ENCODE data around the gene MVB12B.

Gene MVB12B

DNA sequence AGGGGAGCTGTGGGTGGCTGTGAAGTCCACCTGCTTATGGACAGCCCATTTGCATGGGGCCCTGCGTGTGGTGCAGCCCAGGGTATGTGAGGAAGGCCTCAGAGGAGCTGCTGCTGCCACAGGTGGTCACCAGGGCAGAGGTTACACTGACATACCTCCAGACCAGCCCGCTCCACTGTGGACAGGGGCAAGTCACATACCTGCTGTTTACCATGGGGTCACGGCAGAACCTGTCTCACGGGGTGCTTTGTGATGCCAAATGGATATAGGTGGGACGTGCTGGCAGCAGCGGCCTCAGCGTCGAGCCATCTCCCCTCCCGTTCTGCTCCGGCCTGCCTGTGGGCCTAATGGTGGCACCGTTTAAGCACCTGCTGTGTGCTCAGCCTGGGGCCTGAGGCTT, 159.6 kb downstream of the MVB12B start:
- Histone ChIP-seq H3K4me2 (ENCODE audit: low read length) (no peak overlapping the region), H3K79me1 (ENCODE audit: low read length) (no peaks in the 10 kb centered on the region), H3K36me3 (ENCODE audit: control insufficient read depth in 1 of 2, insufficient read depth in 2 of 2, low read length in 2 of 2) (peaks cover 11 to 14% of the 10 kb centered on the region in 2 experiments), H3K4ac (ENCODE audit: low read depth, low read length) (no peak overlapping the region), H4K8ac (ENCODE audit: low read depth, low read length) (no peak overlapping the region), H3K79me2 (ENCODE audit: control insufficient read depth, insufficient read depth, low read length, poor library complexity) (no peaks in the 10 kb centered on the region), H3K27ac (ENCODE audit: low read depth, low read length) (no peak overlapping the region), H2BK12ac (ENCODE audit: low read length) (no peak overlapping the region), H3K9ac (ENCODE audit: low read length) (no peak overlapping the region), H2AK5ac (ENCODE audit: low read length) (no peak overlapping the region), H3K4me3 (ENCODE audit: low read depth, low read length) (peak overlapping the region; percentile 18), H4K12ac (ENCODE audit: low read depth, low read length) (no peak overlapping the region), H4K91ac (ENCODE audit: low read depth, low read length) (no peak overlapping the region), H3K9me3 (ENCODE audit: insufficient read depth, low read depth, low read length) (no peaks in the 10 kb centered on the region), H3K18ac (ENCODE audit: low read length) (no peak overlapping the region), H3K27me3 (ENCODE audit: insufficient read depth, low read length) (no peaks in the 10 kb centered on the region), H3K4me1 (ENCODE audit: control insufficient read depth in 1 of 2, insufficient read depth in 2 of 2, low read length in 2 of 2) (peaks cover 4 to 8% of the 10 kb centered on the region in 2 experiments), H2BK120ac (ENCODE audit: insufficient read depth, low read length, poor library complexity) (no peak overlapping the region), H2AFZ (ENCODE audit: insufficient read depth, low read length, poor library complexity) (no peak overlapping the region), H3K14ac (ENCODE audit: low read length) (no peak overlapping the region), H3K23ac (ENCODE audit: low read length) (no peak overlapping the region), H2BK5ac (ENCODE audit: low read depth, low read length, poor library complexity) (no peak overlapping the region)
- no peak for DNase-seq
- no CpG with 5 or more reads among the region's 11 CpGs for WGBS (ENCODE audit: extremely low coverage, insufficient coverage, insufficient read length)

GRCh38 chr9:126487856-126488255, 161.2 kb downstream of the MVB12B start:
- H3K14ac ChIP-seq (ENCODE audit: low read length) = no peak overlapping the region
- no peak overlapping the region for H3K4me3 ChIP-seq (ENCODE audit: low read depth, low read length)
- no peak overlapping the region for H2BK5ac ChIP-seq (ENCODE audit: low read depth, low read length, poor library complexity)
- H2AFZ ChIP-seq (ENCODE audit: insufficient read depth, low read length, poor library complexity) = no peak overlapping the region
- no peak for DNase-seq
- H3K79me1 ChIP-seq (ENCODE audit: low read length) = no peaks in the 10 kb centered on the region
- no peak overlapping the region for H3K27ac ChIP-seq (ENCODE audit: low read depth, low read length)
- peaks cover 1 to 2% of the 10 kb centered on the region in 2 experiments for H3K4me1 ChIP-seq (ENCODE audit: control insufficient read depth in 1 of 2, insufficient read depth in 2 of 2, low read length in 2 of 2)
- H3K4me2 ChIP-seq (ENCODE audit: low read length) = no peak overlapping the region
- no peak overlapping the region for H4K12ac ChIP-seq (ENCODE audit: low read depth, low read length)
- no CpG with 5 or more reads among the region's 12 CpGs for WGBS (ENCODE audit: extremely low coverage, insufficient coverage, insufficient read length)
- H3K9ac ChIP-seq (ENCODE audit: low read length) = no peak overlapping the region
- no peaks in the 10 kb centered on the region for H3K27me3 ChIP-seq (ENCODE audit: insufficient read depth, low read length)
- H3K18ac ChIP-seq (ENCODE audit: low read length) = no peak overlapping the region
- no peak overlapping the region for H4K8ac ChIP-seq (ENCODE audit: low read depth, low read length)
- H3K23ac ChIP-seq (ENCODE audit: low read length) = no peak overlapping the region
- no peaks in the 10 kb centered on the region for H3K79me2 ChIP-seq (ENCODE audit: control insufficient read depth, insufficient read depth, low read length, poor library complexity)
- no peak overlapping the region for H4K91ac ChIP-seq (ENCODE audit: low read depth, low read length)
- no peak overlapping the region for H2AK5ac ChIP-seq (ENCODE audit: low read length)
- no peak overlapping the region for H2BK12ac ChIP-seq (ENCODE audit: low read length)
- no peak overlapping the region for H3K4ac ChIP-seq (ENCODE audit: low read depth, low read length)
- no peaks in the 10 kb centered on the region for H3K9me3 ChIP-seq (ENCODE audit: insufficient read depth, low read depth, low read length)
- H3K36me3 ChIP-seq (ENCODE audit: control insufficient read depth in 1 of 2, insufficient read depth in 2 of 2, low read length in 2 of 2) = peaks cover 10 to 11% of the 10 kb centered on the region in 2 experiments
- no peak overlapping the region for H2BK120ac ChIP-seq (ENCODE audit: insufficient read depth, low read length, poor library complexity)

DNA sequence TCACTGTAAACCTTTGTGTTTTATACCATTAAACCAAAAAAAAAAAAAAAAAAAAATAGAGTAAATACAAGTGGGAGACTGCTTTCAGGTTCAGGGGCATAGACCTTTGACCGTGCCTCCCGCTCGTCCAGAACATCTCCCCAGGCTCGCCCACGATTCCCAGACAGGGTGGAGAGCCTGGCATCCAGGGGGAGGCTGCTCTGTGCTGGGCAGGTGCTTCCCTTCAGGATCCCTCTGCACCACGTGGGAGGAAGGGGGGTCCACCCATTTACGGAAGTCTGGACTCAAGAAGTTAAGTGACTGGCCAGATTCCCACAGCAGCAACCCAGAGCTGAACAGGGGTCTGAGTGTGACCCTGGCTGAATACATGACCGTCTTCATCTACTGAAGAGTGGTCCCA, 161.7 kb downstream of the MVB12B start:
- Histone ChIP-seq H3K79me1 (ENCODE audit: low read length) (no peaks in the 10 kb centered on the region), H3K4me1 (ENCODE audit: control insufficient read depth in 1 of 2, insufficient read depth in 2 of 2, low read length in 2 of 2) (peaks cover 0 to 2% of the 10 kb centered on the region in 2 experiments), H3K18ac (ENCODE audit: low read length) (no peak overlapping the region), H3K36me3 (ENCODE audit: control insufficient read depth in 1 of 2, insufficient read depth in 2 of 2, low read length in 2 of 2) (peaks cover 10 to 11% of the 10 kb centered on the region in 2 experiments), H3K4me2 (ENCODE audit: low read length) (no peak overlapping the region), H3K27me3 (ENCODE audit: insufficient read depth, low read length) (no peaks in the 10 kb centered on the region), H2BK5ac (ENCODE audit: low read depth, low read length, poor library complexity) (no peak overlapping the region), H3K14ac (ENCODE audit: low read length) (no peak overlapping the region), H3K79me2 (ENCODE audit: control insufficient read depth, insufficient read depth, low read length, poor library complexity) (no peaks in the 10 kb centered on the region), H4K8ac (ENCODE audit: low read depth, low read length) (no peak overlapping the region), H2AK5ac (ENCODE audit: low read length) (no peak overlapping the region), H2AFZ (ENCODE audit: insufficient read depth, low read length, poor library complexity) (no peak overlapping the region), H3K23ac (ENCODE audit: low read length) (no peak overlapping the region), H3K27ac (ENCODE audit: low read depth, low read length) (no peak overlapping the region), H3K4me3 (ENCODE audit: low read depth, low read length) (no peak overlapping the region), H2BK120ac (ENCODE audit: insufficient read depth, low read length, poor library complexity) (no peak overlapping the region), H2BK12ac (ENCODE audit: low read length) (no peak overlapping the region), H3K4ac (ENCODE audit: low read depth, low read length) (no peak overlapping the region), H4K12ac (ENCODE audit: low read depth, low read length) (no peak overlapping the region), H3K9me3 (ENCODE audit: insufficient read depth, low read depth, low read length) (no peaks in the 10 kb centered on the region), H4K91ac (ENCODE audit: low read depth, low read length) (no peak overlapping the region), H3K9ac (ENCODE audit: low read length) (no peak overlapping the region)
- WGBS (ENCODE audit: extremely low coverage, insufficient coverage, insufficient read length) = no CpG with 5 or more reads among the region's 8 CpGs
- no peak for DNase-seq

- Histone ChIP-seq H3K79me2 (ENCODE audit: control insufficient read depth, insufficient read depth, low read length, poor library complexity) (no peaks in the 10 kb centered on the region), H3K4me2 (ENCODE audit: low read length) (no peak overlapping the region), H3K27ac (ENCODE audit: low read depth, low read length) (no peak overlapping the region), H3K9me3 (ENCODE audit: insufficient read depth, low read depth, low read length) (no peaks in the 10 kb centered on the region), H4K12ac (ENCODE audit: low read depth, low read length) (no peak overlapping the region), H3K36me3 (ENCODE audit: control insufficient read depth in 1 of 2, insufficient read depth in 2 of 2, low read length in 2 of 2) (peaks cover 6 to 8% of the 10 kb centered on the region in 2 experiments), H3K27me3 (ENCODE audit: insufficient read depth, low read length) (no peaks in the 10 kb centered on the region), H2BK120ac (ENCODE audit: insufficient read depth, low read length, poor library complexity) (no peak overlapping the region), H3K4me1 (ENCODE audit: control insufficient read depth in 1 of 2, insufficient read depth in 2 of 2, low read length in 2 of 2) (peaks cover 0 to 2% of the 10 kb centered on the region in 2 experiments), H3K79me1 (ENCODE audit: low read length) (no peaks in the 10 kb centered on the region), H3K23ac (ENCODE audit: low read length) (no peak overlapping the region), H2BK12ac (ENCODE audit: low read length) (no peak overlapping the region), H3K18ac (ENCODE audit: low read length) (no peak overlapping the region), H3K4me3 (ENCODE audit: low read depth, low read length) (no peak overlapping the region), H2AFZ (ENCODE audit: insufficient read depth, low read length, poor library complexity) (no peak overlapping the region), H3K9ac (ENCODE audit: low read length) (no peak overlapping the region), H2BK5ac (ENCODE audit: low read depth, low read length, poor library complexity) (no peak overlapping the region), H3K14ac (ENCODE audit: low read length) (no peak overlapping the region), H4K91ac (ENCODE audit: low read depth, low read length) (no peak overlapping the region), H4K8ac (ENCODE audit: low read depth, low read length) (no peak overlapping the region), H3K4ac (ENCODE audit: low read depth, low read length) (no peak overlapping the region), H2AK5ac (ENCODE audit: low read length) (no peak overlapping the region)
- DNase-seq = no peak
- WGBS (ENCODE audit: extremely low coverage, insufficient coverage, insufficient read length) = no CpG with 5 or more reads among the region's 8 CpGs
Observed at GRCh38 chr9:126488881-126489404, 162.3 kb downstream of the MVB12B start.
